ENCODE data around the gene MAVS.
A peak's percentile ranks its signal among the peaks of the same experiment; 100 is the strongest.
"Not testable (repeated sequence)": the region's sequence is repeated elsewhere in the genome, so short reads cannot be mapped to it uniquely, and the experiment has no call there.

MAVS gene

GRCh38 chr20:3857405-3857804 lies 10.8 kb downstream of the MAVS start:
- DNase-seq, result peak; percentile 71

GRCh38 chr20:3858689-3859088 lies 12.1 kb downstream of the MAVS start:
- DNase-seq, result no peak

- no peak for DNase-seq
These were observed 14.6 kb downstream of the MAVS start for GRCh38 chr20:3861191-3861590.

GRCh38 chr20:3862333-3862732 lies 15.7 kb downstream of the MAVS start:
- DNase-seq, result no peak

- no peak for DNase-seq
These were observed 16.7 kb downstream of the MAVS start for GRCh38 chr20:3863317-3863716.

- DNase-seq, result no peak
These were observed 17.9 kb downstream of the MAVS start for GRCh38 chr20:3864518-3864917.

- DNase-seq, result no peak
These were observed 18.7 kb downstream of the MAVS start for GRCh38 chr20:3865152-3865886.

- no peak for DNase-seq
These were observed 19.3 kb downstream of the MAVS start for GRCh38 chr20:3865887-3866407.

- DNase-seq, result no peak
These were observed 19.8 kb downstream of the MAVS start for GRCh38 chr20:3866464-3866863.

GRCh38 chr20:3867802-3868201 lies 21.2 kb downstream of the MAVS start:
- no peak for DNase-seq

GRCh38 chr20:3869839-3870634 lies 23.4 kb downstream of the MAVS start:
- DNase-seq, result no peak

- DNase-seq, result no peak
These were observed 25.1 kb downstream of the MAVS start for GRCh38 chr20:3871550-3872265.

GRCh38 chr20:3873507-3873906 lies 26.9 kb downstream of the MAVS start:
- no peak for DNase-seq

- no peak for DNase-seq
These were observed 27.7 kb downstream of the MAVS start for GRCh38 chr20:3874194-3874844.

GRCh38 chr20:3875378-3875974 lies 28.8 kb downstream of the MAVS start:
- DNase-seq, result no peak

- DNase-seq, result no peak
These were observed 29.4 kb downstream of the MAVS start for GRCh38 chr20:3876000-3876399.

- no peak for DNase-seq
These were observed 30.0 kb downstream of the MAVS start for GRCh38 chr20:3876676-3877075.

- not testable (repeated sequence) for DNase-seq
These were observed 32.3 kb downstream of the MAVS start for GRCh38 chr20:3878921-3879274.

GRCh38 chr20:3885715-3886114 lies 39.1 kb downstream of the MAVS start:
- DNase-seq, result no peak

GRCh38 chr20:3887876-3888620 lies 41.4 kb downstream of the MAVS start:
- DNase-seq, result peak; percentile 21

- peak; percentile 99 for DNase-seq
These were observed 42.2 kb downstream of the MAVS start, which contains the start of gene PANK2 for GRCh38 chr20:3888622-3889488. Gene PANK2 (plus strand): TSS chr20:3889387.
